Sciatic nerve (tissue), 2 donors: ENCODE measurements around the gene KLHL26. TPM values are rescaled to one million over a fixed set of nuclear protein-coding genes. Genes with fewer than 3 reads are reported as not detected.

Experiments used
- ATAC-seq: fragments of 200-7000 bp; cut with Tn5 transposase; one replicate; pipeline ENCODE4 v1.9.1; 2020; ENCODE audit warnings: mild to moderate bottlenecking, moderate library complexity
- DNase-seq: peaks from one replicate; pipeline ENCODE4 v3.0.0-alpha.2; 2020; ENCODE audit warnings: low spot score
- intact Hi-C: fragments of 100-400 bp; cut with DNase I; formaldehyde crosslinking; loops from one replicate; pipeline ENCODE4 v1.14.2; 2022
- total RNA-seq: library from RNA; stranded (reverse); fragmentation: NEBNext Ultra II Directional; extraction: Animal tissue kit (Norgen Biotek cat#: 25700); gene quantifications from one replicate; pipeline ENCODE4 v1.2.1, GENCODE V29; 2021
- donor health status: DM: no; HTN: no; CAD: no.
- donor health status: DM: no; HTN: no; CAD: no.

KLHL26 gene
- total RNA-seq, 1 donor from 2014 or later, result 26.1 TPM

- intact Hi-C loops, result loop anchor here (10.0 kb wide), 1 partner anchor 303 kb away; no protein-coding TSS in a partner anchor
- DNase-seq (no peak), ATAC-seq (no peak)
These were observed 1.1 kb downstream of the KLHL26 start for GRCh38 chr19:18637673-18638630.

GRCh38 chr19:18639706-18640243, 2.9 kb downstream of the KLHL26 start:
- intact Hi-C loops, result loop anchor here (10.0 kb wide), 1 partner anchor 305 kb away; no protein-coding TSS in a partner anchor
- DNase-seq (no peak), ATAC-seq (no peak)

GRCh38 chr19:18644196-18645034, 7.6 kb downstream of the KLHL26 start:
- no peak for DNase-seq
- peak; percentile 51 for ATAC-seq
- intact Hi-C loops, result no loop called here

- peak; percentile 78 for DNase-seq
These were observed 8.2 kb downstream of the KLHL26 start for GRCh38 chr19:18645035-18645511.

GRCh38 chr19:18646535-18647370, 9.9 kb downstream of the KLHL26 start:
- intact Hi-C loops, result no loop called here
- ATAC-seq, result no peak
- no peak for DNase-seq

More at GRCh38 chr19:18645035-18645511, 8.2 kb downstream of the KLHL26 start:
- intact Hi-C loops, result no loop called here
- peak; percentile 55 for ATAC-seq

- ATAC-seq (no peak), DNase-seq (no peak)
- intact Hi-C loops, result no loop called here
These were observed 10.5 kb downstream of the KLHL26 start for GRCh38 chr19:18647371-18647767.

GRCh38 chr19:18647807-18648206, 11.0 kb downstream of the KLHL26 start:
- ATAC-seq (no peak), DNase-seq (no peak)
- intact Hi-C loops, result no loop called here

GRCh38 chr19:18648973-18649315, 12.1 kb downstream of the KLHL26 start:
- ATAC-seq (peak; percentile 16), DNase-seq (no peak)
- intact Hi-C loops, result no loop called here

- intact Hi-C loops, result no loop called here
- ATAC-seq (peak; percentile 76), DNase-seq (peak; percentile 88)
These were observed 12.7 kb downstream of the KLHL26 start for GRCh38 chr19:18649371-18650020.

- intact Hi-C loops, result no loop called here
- ATAC-seq (peak; percentile 84), DNase-seq (no peak)
These were observed 13.2 kb downstream of the KLHL26 start for GRCh38 chr19:18650021-18650390.

- intact Hi-C loops, result no loop called here
- DNase-seq, result peak; percentile 88
These were observed 13.7 kb downstream of the KLHL26 start for GRCh38 chr19:18650468-18651041.

GRCh38 chr19:18651300-18651699, 14.5 kb downstream of the KLHL26 start:
- DNase-seq (no peak), ATAC-seq (no peak)
- intact Hi-C loops, result no loop called here

More at GRCh38 chr19:18650468-18651041, 13.7 kb downstream of the KLHL26 start:
- peak; percentile 75 for ATAC-seq

GRCh38 chr19:18651733-18652132, 14.9 kb downstream of the KLHL26 start:
- ATAC-seq (no peak), DNase-seq (no peak)
- intact Hi-C loops, result no loop called here

- no peak for ATAC-seq
- DNase-seq, result no peak
- intact Hi-C loops, result no loop called here
These were observed 17.0 kb downstream of the KLHL26 start for GRCh38 chr19:18653853-18654252.

- DNase-seq (no peak), ATAC-seq (no peak)
- intact Hi-C loops, result no loop called here
These were observed 17.6 kb downstream of the KLHL26 start for GRCh38 chr19:18654469-18654868.

- no peak for ATAC-seq
- DNase-seq, result no peak
- intact Hi-C loops, result no loop called here
These were observed 18.5 kb downstream of the KLHL26 start for GRCh38 chr19:18655173-18655844.
